Heart right ventricle (tissue), 16 donors: Measurements from ENCODE around the gene LINGO3. TPM values are rescaled to one million over a fixed set of nuclear protein-coding genes. Genes with fewer than 3 reads are reported as not detected.

Source experiments
- ATAC-seq, 8 donors: fragments of 200-7000 bp; cut with Tn5 transposase; one replicate each; pipeline ENCODE4 v1.9.1; 2020; ENCODE audit warnings: mild to moderate bottlenecking in 8 of 8, moderate library complexity in 8 of 8, moderate number of reproducible peaks in 1 of 8
- DNase-seq, 2 donors: peaks; one replicate each; pipeline ENCODE4 v3.0.0-alpha.2; 2020
- H3K27ac ChIP-seq, 10 donors: fragments of 200-600 bp; sonication (generic) in 2 of 10; one replicate each; pipeline versions ENCODE4 v1.5.0 to v1.8.0; 2020 to 2022; ENCODE audit warnings: mild to moderate bottlenecking in 3 of 10
- H3K27me3 ChIP-seq, 7 donors: fragments of 200-600 bp; one replicate each; pipeline ENCODE4 v1.8.0; 2021 to 2022; ENCODE audit warnings: mild to moderate bottlenecking in 2 of 7
- H3K36me3 ChIP-seq, 9 donors: fragments of 200-600 bp; sonication (generic) in 1 of 9; one replicate each; pipeline versions ENCODE4 v1.5.0 to v1.8.0; 2020 to 2022; ENCODE audit warnings: mild to moderate bottlenecking in 2 of 9
- H3K4me1 ChIP-seq, 9 donors: fragments of 200-600 bp; sonication (generic) in 1 of 9; one replicate each; pipeline versions ENCODE4 v1.5.0 to v1.8.0; 2020 to 2022; ENCODE audit warnings: mild to moderate bottlenecking in 4 of 9
- H3K4me3 ChIP-seq, 10 donors: fragments of 200-600 bp; sonication (generic) in 2 of 10; one replicate each; pipeline versions ENCODE4 v1.5.0 to v1.8.0; 2020 to 2022; ENCODE audit warnings: mild to moderate bottlenecking in 7 of 10, moderate library complexity in 2 of 10
- H3K9me3 ChIP-seq, 11 donors: fragments of 200-600 bp in 10 of 11; sonication (generic) in 2 of 11; one replicate each; pipeline versions ENCODE4 v1.5.0 to v1.8.0; 2013 to 2022; ENCODE audit warnings: mild to moderate bottlenecking in 2 of 11, control low read depth in 1 of 11, moderate library complexity in 1 of 11
- CTCF ChIP-seq, 9 donors: fragments of 200-600 bp; sonication (generic) in 2 of 9; IDR thresholded peaks; one replicate each; pipeline versions ENCODE4 v1.5.0 to v1.8.0; 2021 to 2022; ENCODE audit warnings: antibody characterized with exemption in 9 of 9, mild to moderate bottlenecking in 5 of 9, moderate library complexity in 1 of 9
- WGBS, 2 donors: extraction: QIAGEN DNeasy Blood & Tissue Kit; methylation state at CpG; one replicate each; pipeline ENCODE4 v1.1.7; 2013; ENCODE audit warnings: inconsistent platforms in 1 of 2; 5-methylcytosine and 5-hydroxymethylcytosine counted together
- intact Hi-C, 10 donors: fragments of 100-400 bp; cut with DNase I; formaldehyde crosslinking; loops; one replicate each; pipeline versions ENCODE4 v1.11.1 to v1.14.2; 2022
- polyA plus RNA-seq, 2 donors: library from polyadenylated mRNA; stranded (reverse); fragments of 200-250 nt; gene quantifications; one replicate each; pipeline ENCODE4 v1.2.3, GENCODE V29; 2013
- total RNA-seq, 10 donors: library from RNA; stranded (reverse); fragmentation: NEBNext Ultra II Directional in 3 of 10; extraction: Animal tissue kit (Norgen Biotek cat#: 25700) in 3 of 10; gene quantifications; one replicate each; pipeline versions ENCODE4 v1.2.1 to v1.2.4, GENCODE V29; 2021 to 2023
- donor health status: Arrhythmogenic right ventricular cardiomyopathy.
- donor health status: ischemic (EF 13 %, LVEDD 7.1; RV severe dilation, severe dysfunction).
- donor health status: healthy with polysubstance abuse.
- donor health status: DM: no; HTN: yes; CAD: no.
- donor health status: DM: no; HTN: no; CAD: no.
- donor health status: ischemic (EF 25% LVEDD 6.9; RV normal size, moderate dysfunction).
- donor health status: ischemic (EF 25% LVEDD 5.7; RV mildly dilated, moderate dysfunction).
- donor health status: healthy.
- donor health status: DM: yes; HTN: yes; CAD: no.
- donor health status: Ischemic cardiomyopathy.
- donor health status: ischemic (EF 35%, LVEDD 5.7; RV mildly dilated, moderate dysfunction).
- donor health status: nonischemic (EF 11% LVEDD 7.7; RV severe dilation, severe dysfunction).
- donor health status: DM: yes; HTN: yes; CAD: no.
- donor health status: PGD.
- donor health status: ischemic (EF 29% LVEDD 5.4; RV normal size, mild dysfunction).
- donor health status: nonischemic (EF 23%, LVEDD 6.1; RV moderate dilation, normal function).

Gene LINGO3
- total and polyA plus RNA-seq, 12 donors, result not detected

GRCh38 chr19:2330255-2330631, 22.3 kb upstream of the LINGO3 start:
- no peak for DNase-seq
- Histone ChIP-seq H3K36me3 (peaks cover 0 to 17% (median 0%) of the 10 kb centered on the region in 9 donors), H3K9me3 (no peaks in the 10 kb centered on the region), H3K27ac (no peak overlapping the region), H3K4me3 (no peak overlapping the region), H3K4me1 (peaks cover 23 to 63% (median 51%) of the 10 kb centered on the region in 9 donors), H3K27me3 (no peaks in the 10 kb centered on the region)
- TF ChIP-seq CTCF (IDR thresholded peaks at IDR 0.05), result no peak
- ATAC-seq, result no peak
- WGBS, 2 donors, result 71 to 82% methylated on average over 10 of the region's 10 CpGs
- intact Hi-C loops, result no loop called here

GRCh38 chr19:2329501-2329916, 21.6 kb upstream of the LINGO3 start:
- TF ChIP-seq CTCF (IDR thresholded peaks at IDR 0.05), result no peak
- intact Hi-C loops, result no loop called here
- Histone ChIP-seq H3K36me3 (peaks cover 0 to 21% (median 0%) of the 10 kb centered on the region in 9 donors), H3K4me3 (peak overlapping the region; percentile 71 to 100 (median 96)), H3K4me1 (peaks cover 23 to 63% (median 51%) of the 10 kb centered on the region in 9 donors), H3K9me3 (no peaks in the 10 kb centered on the region), H3K27me3 (no peaks in the 10 kb centered on the region), H3K27ac (peak overlapping the region in 2 of 10 donors; percentile 86 to 88)
- ATAC-seq, result no peak
- 50 to 61% methylated on average over 13 of the region's 13 CpGs for WGBS, 2 donors
- DNase-seq, result no peak

- Histone ChIP-seq H3K4me3 (peak overlapping the region; percentile 71 to 100 (median 96)), H3K27ac (peak overlapping the region in 9 of 10 donors; percentile 79 to 93 (median 85)), H3K9me3 (no peaks in the 10 kb centered on the region), H3K27me3 (no peaks in the 10 kb centered on the region), H3K36me3 (peaks cover 0 to 25% (median 0%) of the 10 kb centered on the region in 9 donors), H3K4me1 (peaks cover 23 to 63% (median 51%) of the 10 kb centered on the region in 9 donors)
- intact Hi-C loops, result no loop called here
- WGBS, 2 donors, result 3 to 4% methylated on average over 16 of the region's 16 CpGs
- DNase-seq, result no peak
- peak in 1 of 8 donors; percentile 4 for ATAC-seq
- TF ChIP-seq CTCF (IDR thresholded peaks at IDR 0.05), result no peak
Measured at GRCh38 chr19:2329149-2329478, 21.2 kb upstream of the LINGO3 start.

- H3K9me3 ChIP-seq, result no peaks in the 10 kb centered on the region
- DNase-seq (peak; percentile 90 to 93), ATAC-seq (peak; percentile 88 to 98 (median 96))
- no peak for TF ChIP-seq CTCF (IDR thresholded peaks at IDR 0.05)
- peak within 1 kb of the TSS; percentile 35 to 93 (median 84) for H3K27ac ChIP-seq
- no peaks in the 10 kb centered on the region for H3K27me3 ChIP-seq
- peaks cover 0 to 30% (median 0%) of the 10 kb centered on the region in 9 donors for H3K36me3 ChIP-seq
- intact Hi-C loops, result no loop called here
- peak within 1 kb of the TSS; percentile 71 to 100 (median 96) for H3K4me3 ChIP-seq
- WGBS, 2 donors, result 0% methylated on average over 80 to 89 of the region's 89 CpGs
- peaks cover 23 to 58% (median 51%) of the 10 kb centered on the region in 9 donors for H3K4me1 ChIP-seq
Measured at GRCh38 chr19:2328401-2329148, 20.6 kb upstream of the LINGO3 start, which contains the start of the genes LSM7 and SPPL2B. Gene LSM7, minus strand, starts transcription at chr19:2328586. Its CDS starts 20 bp downstream, at chr19:2328566. Gene SPPL2B, plus strand, starts transcription at chr19:2328684. Its CDS starts 26 bp downstream, at chr19:2328710.
